Measurements from ENCODE around the gene BRD3. TPM values are rescaled to one million over a fixed set of nuclear protein-coding genes. Genes with fewer than 3 reads are reported as not detected.

The BRD3 gene
- total RNA-seq, 1 experiment from 2014 or later: 63.1 TPM

- Histone ChIP-seq H3K27me3 (ENCODE audit: insufficient read depth, low read length) (no peaks in the 10 kb centered on the region), H4K91ac (ENCODE audit: insufficient read length, low read depth, low read length) (no peak overlapping the region), H2AK5ac (ENCODE audit: insufficient read length, low read length) (no peak overlapping the region), H3K9ac (ENCODE audit: extremely low read depth, insufficient read length, low read length) (no peak overlapping the region), H2BK5ac (ENCODE audit: insufficient read length, low read length) (no peak overlapping the region), H2AFZ (ENCODE audit: low read length) (no peak overlapping the region), H3K79me1 (ENCODE audit: insufficient read depth, low read depth, low read length, poor library complexity, severe bottlenecking) (no peaks in the 10 kb centered on the region), H2BK120ac (ENCODE audit: low read depth, low read length, poor library complexity, severe bottlenecking) (no peak overlapping the region), H4K8ac (replicated peaks; ENCODE audit: insufficient read length, low read depth, low read length) (no peak overlapping the region), H3K56ac (ENCODE audit: insufficient read length, low read depth, low read length) (no peak overlapping the region), H3K9me3 (ENCODE audit: control insufficient read depth, low read depth, low read length) (no peaks in the 10 kb centered on the region), H3K4ac (ENCODE audit: low read depth, low read length) (no peak overlapping the region), H4K5ac (ENCODE audit: insufficient read length, low read depth, low read length) (no peak overlapping the region), H4K20me1 (ENCODE audit: control insufficient read depth, insufficient read depth, insufficient read length) (no peaks in the 10 kb centered on the region), H3K23ac (ENCODE audit: insufficient read length, low read depth, low read length) (no peak overlapping the region), H2BK12ac (ENCODE audit: insufficient read length, low read depth, low read length) (no peak overlapping the region), H3K4me1 (ENCODE audit: insufficient read depth, low read length) (no peaks in the 10 kb centered on the region), H2BK20ac (ENCODE audit: low read depth, low read length, poor library complexity, severe bottlenecking) (no peak overlapping the region), H2BK15ac (ENCODE audit: low read depth, low read length) (no peak overlapping the region), H3K14ac (ENCODE audit: insufficient read depth, low read length) (no peak overlapping the region), H3K79me2 (ENCODE audit: insufficient read depth, low read length) (no peaks in the 10 kb centered on the region), H3K18ac (ENCODE audit: insufficient read length, low read depth, low read length) (no peak overlapping the region), H3K23me2 (ENCODE audit: insufficient read length, low read depth, low read length, poor library complexity, severe bottlenecking) (peaks cover 8% of the 10 kb centered on the region), H3T11ph (ENCODE audit: low read length) (no peak overlapping the region), H3K27ac (ENCODE audit: insufficient read length, low read depth, low read length) (no peak overlapping the region), H3K4me2 (ENCODE audit: insufficient read depth, insufficient read length, low read length) (no peak overlapping the region)
- no peaks in the 10 kb centered on the region; a peak in 1 of 5 replicates for H3K9me3 Mint-ChIP-seq
- H3K27me3 Mint-ChIP-seq (ENCODE audit: low read depth): peaks cover 13% of the 10 kb centered on the region
- H3K36me3 Mint-ChIP-seq (ENCODE audit: insufficient read depth in 1 of 3, low read depth in 3 of 3): no peaks in the 10 kb centered on the region
- no peak overlapping the region for H3K27ac Mint-ChIP-seq
- no peak overlapping the region for H3K4me3 Mint-ChIP-seq
- DNase-seq: no peak
- WGBS (ENCODE audit: extremely low coverage, insufficient read length, low lambda C conversion rate): 100% methylated on average over 1 of the region's 2 CpGs
- TF ChIP-seq, protein P1, sequence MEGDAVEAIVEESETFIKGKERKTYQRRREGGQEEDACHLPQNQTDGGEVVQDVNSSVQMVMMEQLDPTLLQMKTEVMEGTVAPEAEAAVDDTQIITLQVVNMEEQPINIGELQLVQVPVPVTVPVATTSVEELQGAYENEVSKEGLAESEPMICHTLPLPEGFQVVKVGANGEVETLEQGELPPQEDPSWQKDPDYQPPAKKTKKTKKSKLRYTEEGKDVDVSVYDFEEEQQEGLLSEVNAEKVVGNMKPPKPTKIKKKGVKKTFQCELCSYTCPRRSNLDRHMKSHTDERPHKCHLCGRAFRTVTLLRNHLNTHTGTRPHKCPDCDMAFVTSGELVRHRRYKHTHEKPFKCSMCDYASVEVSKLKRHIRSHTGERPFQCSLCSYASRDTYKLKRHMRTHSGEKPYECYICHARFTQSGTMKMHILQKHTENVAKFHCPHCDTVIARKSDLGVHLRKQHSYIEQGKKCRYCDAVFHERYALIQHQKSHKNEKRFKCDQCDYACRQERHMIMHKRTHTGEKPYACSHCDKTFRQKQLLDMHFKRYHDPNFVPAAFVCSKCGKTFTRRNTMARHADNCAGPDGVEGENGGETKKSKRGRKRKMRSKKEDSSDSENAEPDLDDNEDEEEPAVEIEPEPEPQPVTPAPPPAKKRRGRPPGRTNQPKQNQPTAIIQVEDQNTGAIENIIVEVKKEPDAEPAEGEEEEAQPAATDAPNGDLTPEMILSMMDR (conservative IDR thresholded peaks at IDR 0.05): no peak
- H3K4me1 Mint-ChIP-seq: peaks cover 8 to 15% of the 10 kb centered on the region in 2 experiments
Observed at GRCh38 chr9:133997584-133997983, 70.2 kb downstream of the BRD3 start.

Measured in H9 (cell line).